ENCODE measurements around the gene SPINDOC. TPM values are rescaled to one million over a fixed set of nuclear protein-coding genes. Genes with fewer than 3 reads are reported as not detected.
"Not testable (repeated sequence)": the region's sequence is repeated elsewhere in the genome, so short reads cannot be mapped to it uniquely, and the experiment has no call there.

Gene SPINDOC
- total RNA-seq, 1 experiment from 2014 or later: 121 TPM

DNA sequence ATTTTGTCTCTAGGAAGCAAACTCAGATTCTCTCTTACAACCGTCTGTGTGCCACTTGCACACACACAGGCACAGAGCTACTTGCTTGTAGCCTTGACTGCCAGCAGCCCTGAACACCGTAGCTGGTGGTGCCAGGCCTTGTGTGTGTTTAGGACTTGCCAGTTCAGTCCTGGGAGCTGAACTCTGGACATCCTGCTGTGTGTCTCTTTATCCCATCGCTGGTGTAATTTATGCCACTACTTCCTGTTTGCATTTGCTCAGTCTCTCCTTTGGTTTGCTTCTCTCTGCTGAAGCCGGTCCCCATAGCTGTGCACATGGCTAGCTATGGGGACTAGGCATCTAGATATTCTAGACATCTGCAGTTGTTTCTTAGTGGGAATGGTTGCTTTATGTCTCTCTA, 49.7 kb downstream of the SPINDOC start:
- Histone ChIP-seq H3K23ac (ENCODE audit: insufficient read length, low read depth, low read length) (no peak overlapping the region), H3K9ac (ENCODE audit: extremely low read depth, insufficient read length, low read length) (no peak overlapping the region), H3K14ac (ENCODE audit: insufficient read depth, low read length) (no peak overlapping the region; the same call in 1 of the 2 replicates), H2BK15ac (ENCODE audit: low read depth, low read length) (no peak overlapping the region), H3K4me2 (ENCODE audit: insufficient read depth, insufficient read length, low read length) (no peak overlapping the region), H3K79me1 (ENCODE audit: insufficient read depth, low read depth, low read length, poor library complexity, severe bottlenecking) (peaks cover 3% of the 10 kb centered on the region), H2BK12ac (ENCODE audit: insufficient read length, low read depth, low read length) (no peak overlapping the region), H2BK20ac (ENCODE audit: low read depth, low read length, poor library complexity, severe bottlenecking) (no peak overlapping the region), H2BK5ac (ENCODE audit: insufficient read length, low read length) (no peak overlapping the region), H3K79me2 (ENCODE audit: insufficient read depth, low read length) (peaks cover 6% of the 10 kb centered on the region), H3K27ac (ENCODE audit: insufficient read length, low read depth, low read length) (no peak overlapping the region), H3K56ac (ENCODE audit: insufficient read length, low read depth, low read length) (no peak overlapping the region), H3K23me2 (ENCODE audit: insufficient read length, low read depth, low read length, poor library complexity, severe bottlenecking) (no peaks in the 10 kb centered on the region), H3K9me3 (ENCODE audit: control insufficient read depth, low read depth, low read length) (no peaks in the 10 kb centered on the region), H3K27me3 (ENCODE audit: insufficient read depth, low read length) (no peaks in the 10 kb centered on the region), H4K20me1 (ENCODE audit: control insufficient read depth, insufficient read depth, insufficient read length) (no peaks in the 10 kb centered on the region), H3K18ac (ENCODE audit: insufficient read length, low read depth, low read length) (no peak overlapping the region), H2BK120ac (ENCODE audit: low read depth, low read length, poor library complexity, severe bottlenecking) (no peak overlapping the region), H3K4ac (ENCODE audit: low read depth, low read length) (no peak overlapping the region), H4K8ac (replicated peaks; ENCODE audit: insufficient read length, low read depth, low read length) (no peak overlapping the region), H3T11ph (ENCODE audit: low read length) (no peak overlapping the region), H4K5ac (ENCODE audit: insufficient read length, low read depth, low read length) (no peak overlapping the region), H2AFZ (ENCODE audit: low read length) (no peak overlapping the region), H2AK5ac (ENCODE audit: insufficient read length, low read length) (no peak overlapping the region), H3K4me1 (ENCODE audit: insufficient read depth, low read length) (no peaks in the 10 kb centered on the region), H4K91ac (ENCODE audit: insufficient read length, low read depth, low read length) (no peak overlapping the region)
- Mint-ChIP-seq H3K9me3 (no peaks in the 10 kb centered on the region), H3K27me3 (ENCODE audit: low read depth) (no peaks in the 10 kb centered on the region), H3K36me3 (ENCODE audit: insufficient read depth in 1 of 3, low read depth in 3 of 3) (peaks cover 11 to 15% (median 11%) of the 10 kb centered on the region in 3 experiments), H3K27ac (peak overlapping the region; percentile 2 to 10 (median 5); a peak in 3 of 7 replicates), H3K4me1 (peaks cover 32 to 33% of the 10 kb centered on the region in 2 experiments), H3K4me3 (no peak overlapping the region)
- TF ChIP-seq, protein P1, sequence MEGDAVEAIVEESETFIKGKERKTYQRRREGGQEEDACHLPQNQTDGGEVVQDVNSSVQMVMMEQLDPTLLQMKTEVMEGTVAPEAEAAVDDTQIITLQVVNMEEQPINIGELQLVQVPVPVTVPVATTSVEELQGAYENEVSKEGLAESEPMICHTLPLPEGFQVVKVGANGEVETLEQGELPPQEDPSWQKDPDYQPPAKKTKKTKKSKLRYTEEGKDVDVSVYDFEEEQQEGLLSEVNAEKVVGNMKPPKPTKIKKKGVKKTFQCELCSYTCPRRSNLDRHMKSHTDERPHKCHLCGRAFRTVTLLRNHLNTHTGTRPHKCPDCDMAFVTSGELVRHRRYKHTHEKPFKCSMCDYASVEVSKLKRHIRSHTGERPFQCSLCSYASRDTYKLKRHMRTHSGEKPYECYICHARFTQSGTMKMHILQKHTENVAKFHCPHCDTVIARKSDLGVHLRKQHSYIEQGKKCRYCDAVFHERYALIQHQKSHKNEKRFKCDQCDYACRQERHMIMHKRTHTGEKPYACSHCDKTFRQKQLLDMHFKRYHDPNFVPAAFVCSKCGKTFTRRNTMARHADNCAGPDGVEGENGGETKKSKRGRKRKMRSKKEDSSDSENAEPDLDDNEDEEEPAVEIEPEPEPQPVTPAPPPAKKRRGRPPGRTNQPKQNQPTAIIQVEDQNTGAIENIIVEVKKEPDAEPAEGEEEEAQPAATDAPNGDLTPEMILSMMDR (conservative IDR thresholded peaks at IDR 0.05): no peak
- DNase-seq: no peak
- WGBS (ENCODE audit: extremely low coverage, insufficient read length, low lambda C conversion rate): no CpG with 5 or more reads among the region's 4 CpGs

DNA sequence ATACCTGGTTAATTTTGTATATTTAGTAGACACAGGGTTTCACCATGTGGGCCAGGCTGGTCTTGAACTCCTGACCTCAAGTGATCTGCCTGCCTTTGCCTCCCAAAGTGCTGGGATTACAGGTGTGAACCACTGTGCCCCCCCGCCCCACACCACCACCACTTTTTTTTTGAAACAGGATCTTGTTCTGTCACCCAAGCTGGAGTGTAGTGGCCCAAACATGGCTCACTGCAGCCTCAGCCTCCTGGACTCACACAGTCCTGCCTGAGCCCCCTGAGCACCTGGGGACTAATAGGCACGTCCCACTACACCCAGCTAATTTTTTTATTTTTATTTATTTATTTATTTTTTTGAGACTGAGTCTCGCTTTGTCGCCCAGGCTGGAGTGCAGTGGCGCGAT, 50.4 kb downstream of the SPINDOC start:
- H2AFZ ChIP-seq (ENCODE audit: low read length); H4K5ac ChIP-seq (ENCODE audit: insufficient read length, low read depth, low read length): not testable (repeated sequence)
- WGBS (ENCODE audit: extremely low coverage, insufficient read length, low lambda C conversion rate): no CpG with 5 or more reads among the region's 6 CpGs

More for the DNA sequence above, 50.4 kb downstream of the SPINDOC start:
- H3K56ac ChIP-seq (ENCODE audit: insufficient read length, low read depth, low read length); H3K23me2 ChIP-seq (ENCODE audit: insufficient read length, low read depth, low read length, poor library complexity, severe bottlenecking); H2BK20ac ChIP-seq (ENCODE audit: low read depth, low read length, poor library complexity, severe bottlenecking); H3K79me2 ChIP-seq (ENCODE audit: insufficient read depth, low read length); H3K79me1 ChIP-seq (ENCODE audit: insufficient read depth, low read depth, low read length, poor library complexity, severe bottlenecking); DNase-seq; H3K14ac ChIP-seq (ENCODE audit: insufficient read depth, low read length); H4K20me1 ChIP-seq (ENCODE audit: control insufficient read depth, insufficient read depth, insufficient read length); H3T11ph ChIP-seq (ENCODE audit: low read length); H3K27me3 Mint-ChIP-seq (ENCODE audit: low read depth); H3K9me3 ChIP-seq (ENCODE audit: control insufficient read depth, low read depth, low read length); H3K23ac ChIP-seq (ENCODE audit: insufficient read length, low read depth, low read length); H2BK5ac ChIP-seq (ENCODE audit: insufficient read length, low read length); H4K8ac ChIP-seq (replicated peaks; ENCODE audit: insufficient read length, low read depth, low read length); H2BK15ac ChIP-seq (ENCODE audit: low read depth, low read length); H3K27me3 ChIP-seq (ENCODE audit: insufficient read depth, low read length); H3K9me3 Mint-ChIP-seq; H3K4ac ChIP-seq (ENCODE audit: low read depth, low read length); H3K27ac ChIP-seq (ENCODE audit: insufficient read length, low read depth, low read length); H3K9ac ChIP-seq (ENCODE audit: extremely low read depth, insufficient read length, low read length); H3K4me2 ChIP-seq (ENCODE audit: insufficient read depth, insufficient read length, low read length); H4K91ac ChIP-seq (ENCODE audit: insufficient read length, low read depth, low read length); H2BK12ac ChIP-seq (ENCODE audit: insufficient read length, low read depth, low read length); H2AK5ac ChIP-seq (ENCODE audit: insufficient read length, low read length); H2BK120ac ChIP-seq (ENCODE audit: low read depth, low read length, poor library complexity, severe bottlenecking); H3K4me1 ChIP-seq (ENCODE audit: insufficient read depth, low read length); H3K4me3 Mint-ChIP-seq; H3K18ac ChIP-seq (ENCODE audit: insufficient read length, low read depth, low read length): not testable (repeated sequence)
- peak overlapping the region in 1 of 3 experiments; percentile 31; a peak in 1 of 7 replicates for H3K27ac Mint-ChIP-seq
- peaks cover 11 to 16% (median 11%) of the 10 kb centered on the region in 3 experiments for H3K36me3 Mint-ChIP-seq (ENCODE audit: insufficient read depth in 1 of 3, low read depth in 3 of 3)
- peaks cover 37 to 38% of the 10 kb centered on the region in 2 experiments for H3K4me1 Mint-ChIP-seq

Measured in H9 (cell line).